Measurements from ENCODE around the gene TCTN1. TPM values are rescaled to one million over a fixed set of nuclear protein-coding genes. Genes with fewer than 3 reads are reported as not detected.

The TCTN1 gene
- total and polyA plus RNA-seq, 2 donors (not counting 1 experiment from before 2014, with no cell fraction given), result 49.1 to 69.8 TPM

GRCh38 chr12:110684312-110684836 is 70.4 kb downstream of the TCTN1 start:
- H3K36me3 ChIP-seq (replicated peaks in 1 of 2; ENCODE audit: control extremely low read depth in 1 of 2, control insufficient read depth in 1 of 2, extremely low read depth in 1 of 2, insufficient read depth in 2 of 2, low read length in 1 of 2), result peaks cover 4 to 83% of the 10 kb centered on the region in 2 experiments
- no peaks in the 10 kb centered on the region for H3K27me3 Mint-ChIP-seq
- CTCF ChIA-PET, result interaction anchor here (0.8 to 1.2 kb wide), 3 partner anchors 68 to 235 kb away, joined by 3 read pairs; partner anchors contain the start of gene ARPC3
- peaks cover 56 to 74% of the 10 kb centered on the region in 2 donors for H3K4me1 ChIP-seq (ENCODE audit: control insufficient read depth in 2 of 2, insufficient read depth in 2 of 2, low read length in 2 of 2)
- H3K79me2 ChIP-seq (ENCODE audit: control insufficient read depth, insufficient read depth, low read length), result peaks cover 95% of the 10 kb centered on the region
- peak overlapping the region; percentile 99 for H3K4me3 Mint-ChIP-seq
- ATAC-seq (ENCODE audit: low read depth) (no peak), DNase-seq (no peak)
- peaks cover 73% of the 10 kb centered on the region for H3K4me1 Mint-ChIP-seq
- peak overlapping the region in 1 of 2 donors; percentile 68 for H3K27ac ChIP-seq (ENCODE audit: low read length in 2 of 2)
- no peaks in the 10 kb centered on the region for H3K9me3 Mint-ChIP-seq (ENCODE audit: insufficient read depth)
- H3K27me3 ChIP-seq (replicated peaks in 1 of 4; ENCODE audit: control extremely low read depth in 1 of 4, control insufficient read depth in 3 of 4, insufficient read depth in 4 of 4, low read length in 3 of 4), result no peaks in the 10 kb centered on the region
- TF ChIP-seq, protein P1, sequence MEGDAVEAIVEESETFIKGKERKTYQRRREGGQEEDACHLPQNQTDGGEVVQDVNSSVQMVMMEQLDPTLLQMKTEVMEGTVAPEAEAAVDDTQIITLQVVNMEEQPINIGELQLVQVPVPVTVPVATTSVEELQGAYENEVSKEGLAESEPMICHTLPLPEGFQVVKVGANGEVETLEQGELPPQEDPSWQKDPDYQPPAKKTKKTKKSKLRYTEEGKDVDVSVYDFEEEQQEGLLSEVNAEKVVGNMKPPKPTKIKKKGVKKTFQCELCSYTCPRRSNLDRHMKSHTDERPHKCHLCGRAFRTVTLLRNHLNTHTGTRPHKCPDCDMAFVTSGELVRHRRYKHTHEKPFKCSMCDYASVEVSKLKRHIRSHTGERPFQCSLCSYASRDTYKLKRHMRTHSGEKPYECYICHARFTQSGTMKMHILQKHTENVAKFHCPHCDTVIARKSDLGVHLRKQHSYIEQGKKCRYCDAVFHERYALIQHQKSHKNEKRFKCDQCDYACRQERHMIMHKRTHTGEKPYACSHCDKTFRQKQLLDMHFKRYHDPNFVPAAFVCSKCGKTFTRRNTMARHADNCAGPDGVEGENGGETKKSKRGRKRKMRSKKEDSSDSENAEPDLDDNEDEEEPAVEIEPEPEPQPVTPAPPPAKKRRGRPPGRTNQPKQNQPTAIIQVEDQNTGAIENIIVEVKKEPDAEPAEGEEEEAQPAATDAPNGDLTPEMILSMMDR (IDR thresholded peaks at IDR 0.05), result no peak
- TF ChIP-seq EZH2 (IDR thresholded peaks at IDR 0.05; ENCODE audit: borderline replicate concordance, insufficient read depth, low read depth, low read length, poor library complexity, severe bottlenecking), result no peak
- 63% methylated on average over 3 of the region's 7 CpGs for WGBS (ENCODE audit: insufficient coverage)
- intact Hi-C loops (cut with micrococcal nuclease), result no loop called here
- peak overlapping the region; percentile 84 for H3K9ac ChIP-seq (ENCODE audit: low read length)
- H3K4me2 ChIP-seq (replicated peaks; ENCODE audit: low read depth, low read length, poor library complexity, severe bottlenecking), result peak overlapping the region; percentile 83
- H3K4me3 ChIP-seq (ENCODE audit: control extremely low read depth in 1 of 5, extremely low read depth in 1 of 5, insufficient read depth in 1 of 5, low read depth in 2 of 5, low read length in 4 of 5), result peak overlapping the region; percentile 34 to 98 (median 83)
- H3K9me3 ChIP-seq (ENCODE audit: control extremely low read depth in 1 of 3, control insufficient read depth in 2 of 3, insufficient read depth in 1 of 3, low read length in 2 of 3), result peaks cover 0 to 3% (median 0%) of the 10 kb centered on the region in 3 donors
- no peak overlapping the region for H2AFZ ChIP-seq (ENCODE audit: insufficient read depth, low read depth, low read length, poor library complexity, severe bottlenecking)
- peak overlapping the region; percentile 76 for H3K27ac Mint-ChIP-seq
- H4K20me1 ChIP-seq (ENCODE audit: control insufficient read depth, insufficient read depth, low read length, poor library complexity, severe bottlenecking), result peaks cover 71% of the 10 kb centered on the region
- POLR2A ChIA-PET, result interaction anchor here (0.6 to 0.9 kb wide), 4 partner anchors 8 to 74 kb away, joined by 3 to 4 read pairs (median 4); no protein-coding TSS in a partner anchor
